Measurements from ENCODE around the gene AMACR. TPM values are rescaled to one million over a fixed set of nuclear protein-coding genes. Genes with fewer than 3 reads are reported as not detected.

AMACR gene
- total and polyA plus RNA-seq, 2 donors (not counting 3 experiments of a cell fraction or from before 2014, with no cell fraction given): 6.7 to 8.7 TPM

GRCh38 chr5:34053133-34053532, 45.3 kb upstream of the AMACR start:
- DNase-seq (ENCODE audit: low read depth, low spot score) (no peak), FAIRE-seq (no peak)
- no peak overlapping the region for H3K4me2 ChIP-seq (ENCODE audit: insufficient read depth, low read length)
- no peaks in the 10 kb centered on the region for H4K20me1 ChIP-seq (replicated peaks; ENCODE audit: control insufficient read depth, extremely low read depth, insufficient read depth, low read length)
- no peaks in the 10 kb centered on the region for H3K79me2 ChIP-seq (ENCODE audit: control insufficient read depth, insufficient read depth, low read length)
- H3K9me1 ChIP-seq (replicated peaks; ENCODE audit: control insufficient read depth, extremely low read depth, insufficient read depth, low read length): no peaks in the 10 kb centered on the region
- TF ChIP-seq CTCF (IDR thresholded peaks at IDR 0.05; ENCODE audit: extremely low read depth in 1 of 2, insufficient read depth in 1 of 2, low read depth in 1 of 2, low read length in 2 of 2) (no peak), FOS (IDR thresholded peaks at IDR 0.05; ENCODE audit: borderline replicate concordance, insufficient read depth, low read length) (no peak), POLR2A (IDR thresholded peaks at IDR 0.05; ENCODE audit: low read depth, low read length) (no peak), POLR2AphosphoS5 (IDR thresholded peaks at IDR 0.05; ENCODE audit: insufficient read depth, low read depth, low read length) (no peak), MAX (IDR thresholded peaks at IDR 0.05; ENCODE audit: insufficient read depth, insufficient read length) (no peak), JUN (IDR thresholded peaks at IDR 0.05; ENCODE audit: borderline replicate concordance, insufficient read depth, insufficient read length, low read depth) (no peak), EZH2 (IDR thresholded peaks at IDR 0.05; ENCODE audit: borderline replicate concordance, low read depth, low read length, severe bottlenecking) (no peak), GATA2 (IDR thresholded peaks at IDR 0.05; ENCODE audit: insufficient read depth, insufficient read length, low read depth, low read length) (no peak), MYC (IDR thresholded peaks at IDR 0.05; ENCODE audit: low read depth, low read length) (no peak)
- CTCF ChIA-PET: no interaction called here
- dilution Hi-C loops (cut with MboI; ENCODE audit: extremely low pct_ligation_motif_present, low sequenced_read_pairs) (no loop called here), intact Hi-C loops (cut with micrococcal nuclease) (no loop called here)
- no peaks in the 10 kb centered on the region for H3K9me3 ChIP-seq (replicated peaks; ENCODE audit: control insufficient read depth, insufficient read depth, low read length)
- no peak overlapping the region for H2AFZ ChIP-seq (ENCODE audit: low read depth, low read length)
- no peak overlapping the region for H3K27ac ChIP-seq (ENCODE audit: insufficient read depth, low read depth, low read length)
- H3K4me1 ChIP-seq (ENCODE audit: control insufficient read depth, extremely low read depth, insufficient read depth, low read length): peaks cover 8% of the 10 kb centered on the region
- no peak overlapping the region for H3K4me3 ChIP-seq (replicated peaks in 1 of 3; ENCODE audit: insufficient read depth in 1 of 3, low read depth in 1 of 3, low read length in 3 of 3)
- H3K36me3 ChIP-seq (ENCODE audit: control insufficient read depth in 2 of 2, extremely low read depth in 1 of 2, insufficient read depth in 2 of 2, low read length in 2 of 2): no peaks in the 10 kb centered on the region
- POLR2A ChIA-PET: no interaction called here
- H3K27me3 ChIP-seq (ENCODE audit: control insufficient read depth in 2 of 2, insufficient read depth in 2 of 2, low read length in 2 of 2): no peaks in the 10 kb centered on the region
- no peak overlapping the region for H3K9ac ChIP-seq (replicated peaks; ENCODE audit: extremely low read depth, insufficient read depth, low read length)
- BruUV-seq (replicated peaks): no TSS peak
